Large intestine (tissue), 3 donors: Measurements from ENCODE around the gene KNOP1. TPM values are rescaled to one million over a fixed set of nuclear protein-coding genes. Genes with fewer than 3 reads are reported as not detected.

Experiments used
- DNase-seq, 2 donors: peaks; one replicate each; pipeline versions ENCODE4 v3.0.0 to v3.0.0-alpha.2; 2013
- H3K27ac ChIP-seq: one replicate; pipeline ENCODE4 v1.5.1; 2013; ENCODE audit warnings: low read length
- H3K27me3 ChIP-seq: 2 replicates; pipeline ENCODE4 v1.6.1; 2013; ENCODE audit warnings: low read length; ENCODE audit not compliant: control insufficient read depth, insufficient read depth
- H3K36me3 ChIP-seq: 2 replicates; pipeline ENCODE4 v1.6.1; 2013; ENCODE audit warnings: low read length; ENCODE audit not compliant: control insufficient read depth, insufficient read depth
- H3K4me1 ChIP-seq: one replicate; pipeline ENCODE4 v1.6.1; 2013; ENCODE audit warnings: low read length; ENCODE audit not compliant: control insufficient read depth, insufficient read depth
- H3K4me3 ChIP-seq: one replicate; pipeline ENCODE4 v1.5.1; 2013; ENCODE audit warnings: low read length
- H3K9me3 ChIP-seq: one replicate; pipeline ENCODE4 v1.6.1; 2013; ENCODE audit warnings: mild to moderate bottlenecking, low read depth, low read length, moderate library complexity; ENCODE audit not compliant: control insufficient read depth
- WGBS: methylation state at CpG from one replicate; pipeline ENCODE4 v1.1.5; 2013; ENCODE audit warnings: low lambda C conversion rate; ENCODE audit not compliant: insufficient coverage; 5-methylcytosine and 5-hydroxymethylcytosine counted together
- polyA plus RNA-seq: library from polyadenylated mRNA; unstranded; fragments of 120-200 nt; gene quantifications from one replicate; pipeline ENCODE4 v1.2.1, GENCODE V29; 2013

Gene KNOP1
- polyA plus RNA-seq, 1 donor, result 28.0 TPM

DNA sequence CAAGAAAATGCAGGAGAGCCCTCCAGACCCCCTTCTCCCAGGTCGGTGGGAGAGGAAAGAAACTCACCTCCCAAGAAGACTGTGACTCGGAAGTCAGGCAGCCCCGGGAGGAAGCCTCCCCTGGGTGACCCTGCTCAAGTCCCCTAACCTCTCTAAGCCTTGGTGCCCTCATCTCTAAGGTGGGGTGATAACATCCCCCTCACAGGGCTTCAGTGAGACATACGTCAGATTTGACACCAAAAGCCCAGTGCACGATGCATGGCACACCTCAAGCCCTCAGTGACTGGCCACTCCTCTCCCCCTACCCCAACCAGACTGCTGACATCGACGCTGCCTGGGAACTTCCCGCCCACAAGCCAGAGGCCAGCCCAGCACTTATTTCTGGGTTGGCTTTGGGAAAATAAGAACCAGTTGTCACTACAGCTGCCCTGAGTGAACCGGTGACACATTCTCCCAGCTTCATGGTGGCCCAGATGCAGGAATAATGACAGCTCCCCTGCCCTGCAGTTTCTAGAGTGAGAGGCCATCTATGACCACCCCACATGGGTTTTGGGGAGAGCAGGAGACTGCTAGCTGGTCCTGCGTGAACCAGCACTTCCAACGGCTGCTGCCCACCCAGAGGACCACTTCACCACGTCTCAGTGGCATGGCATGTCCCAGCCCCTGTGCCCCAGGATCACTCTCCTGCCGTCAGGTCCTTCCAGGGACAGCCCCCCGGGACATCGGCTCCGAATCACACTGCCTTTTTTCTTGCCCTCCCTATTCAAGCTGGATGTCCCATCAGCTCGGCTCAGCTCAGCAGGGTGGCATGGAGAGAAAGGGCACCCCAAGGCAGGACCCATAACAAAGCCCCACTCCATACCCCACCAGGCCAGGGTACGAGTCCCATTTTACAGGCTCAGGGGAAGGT, 9.5 kb downstream of the KNOP1 start:
- no peak overlapping the region for H3K27ac ChIP-seq
- no CpG with 5 or more reads among the region's 18 CpGs for WGBS
- H3K36me3 ChIP-seq, result peaks cover 72% of the 10 kb centered on the region

DNA sequence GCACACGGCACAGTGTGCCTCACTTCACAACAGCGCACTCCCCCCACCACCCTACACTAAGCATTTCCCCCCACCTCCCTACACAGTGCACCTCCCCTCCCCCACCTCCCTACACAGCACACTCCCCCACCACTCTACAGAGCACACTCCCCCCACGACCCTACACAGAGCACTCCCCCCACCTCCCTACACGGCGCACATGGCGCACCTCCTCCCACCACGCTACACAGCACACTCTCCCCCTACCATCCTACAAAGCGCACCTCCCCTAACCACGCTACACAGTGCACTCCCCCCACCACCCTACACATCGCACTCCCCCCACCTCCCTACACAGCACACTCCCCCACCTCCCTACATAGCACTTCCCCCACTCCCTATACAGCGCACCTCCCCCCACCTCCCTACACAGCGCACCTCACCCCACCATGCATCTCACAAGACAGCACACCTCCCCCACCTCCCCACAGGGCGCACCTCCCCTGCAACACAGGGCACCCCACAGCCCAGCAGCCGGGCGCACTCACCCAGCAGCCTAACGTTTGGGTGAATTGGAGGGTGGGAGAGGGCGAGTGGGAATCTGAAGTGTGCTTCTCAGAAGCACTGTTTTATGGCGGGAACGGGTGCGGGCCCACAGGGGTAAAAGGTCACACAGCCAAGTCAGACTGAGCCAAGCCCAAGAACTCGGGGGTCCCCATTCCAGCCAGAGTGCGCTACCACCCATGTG, 10.3 kb downstream of the KNOP1 start:
- H3K27me3 ChIP-seq, result no peaks in the 10 kb centered on the region
- 100% methylated on average over 1 of the region's 22 CpGs for WGBS
- H3K4me1 ChIP-seq, result peaks cover 6% of the 10 kb centered on the region
- H3K27ac ChIP-seq, result no peak overlapping the region
- DNase-seq, result no peak
- H3K36me3 ChIP-seq, result peaks cover 73% of the 10 kb centered on the region
- no peaks in the 10 kb centered on the region for H3K9me3 ChIP-seq
- no peak overlapping the region for H3K4me3 ChIP-seq

More for the DNA sequence above, 9.5 kb downstream of the KNOP1 start:
- no peaks in the 10 kb centered on the region for H3K9me3 ChIP-seq
- H3K4me3 ChIP-seq, result no peak overlapping the region
- DNase-seq, result no peak
- H3K4me1 ChIP-seq, result peaks cover 6% of the 10 kb centered on the region
- H3K27me3 ChIP-seq, result no peaks in the 10 kb centered on the region

DNA sequence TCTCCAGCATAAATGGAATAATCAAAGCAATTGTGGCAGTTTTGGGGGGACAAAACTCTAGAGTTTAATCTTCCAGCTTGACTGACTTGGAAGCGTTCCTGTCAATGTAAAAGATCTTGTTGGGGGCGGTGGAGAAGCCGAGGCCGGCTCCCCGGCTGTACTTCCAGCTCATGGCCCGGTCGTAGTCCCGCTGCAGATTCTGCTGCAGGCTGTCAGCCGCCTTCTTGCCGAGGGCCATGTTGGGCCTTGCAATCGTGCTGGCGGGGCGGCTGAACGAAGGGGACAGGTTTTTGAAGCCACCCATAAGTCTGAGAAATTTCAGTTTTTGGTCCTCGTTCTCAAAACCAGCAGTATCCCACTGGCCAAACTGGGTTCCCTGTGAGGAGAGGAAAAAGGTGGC, 11.2 kb downstream of the KNOP1 start:
- Histone ChIP-seq H3K4me3 (no peak overlapping the region), H3K4me1 (peaks cover 6% of the 10 kb centered on the region), H3K27me3 (no peaks in the 10 kb centered on the region), H3K36me3 (peaks cover 74% of the 10 kb centered on the region), H3K9me3 (no peaks in the 10 kb centered on the region), H3K27ac (no peak overlapping the region)
- DNase-seq, result no peak
- no CpG with 5 or more reads among the region's 15 CpGs for WGBS

DNA sequence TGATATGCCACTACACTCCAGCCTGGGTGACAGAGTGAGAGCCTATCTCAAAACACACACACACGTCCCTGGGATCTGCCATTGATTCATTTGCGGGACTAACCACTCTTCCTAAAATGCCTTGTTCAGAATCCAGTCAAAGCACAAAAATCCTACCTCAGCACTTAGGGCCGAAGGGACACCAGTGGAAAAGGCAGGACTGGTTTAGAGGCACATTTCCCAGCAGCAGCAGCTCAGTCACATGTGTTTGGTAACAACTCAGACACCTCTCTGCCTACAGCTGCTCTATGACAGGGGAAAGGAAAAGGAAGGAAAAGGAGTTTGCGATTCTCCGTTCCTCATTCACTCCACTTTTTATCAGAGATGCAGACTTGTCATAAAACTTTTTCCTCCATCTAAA, 12.2 kb downstream of the KNOP1 start:
- H3K27ac ChIP-seq, result no peak overlapping the region
- H3K27me3 ChIP-seq, result no peaks in the 10 kb centered on the region
- no peaks in the 10 kb centered on the region for H3K9me3 ChIP-seq
- no peak for DNase-seq
- H3K4me1 ChIP-seq, result peaks cover 8% of the 10 kb centered on the region
- WGBS, result no CpG with 5 or more reads among the region's 5 CpGs
- H3K36me3 ChIP-seq, result peaks cover 75% of the 10 kb centered on the region
- no peak overlapping the region for H3K4me3 ChIP-seq

DNA sequence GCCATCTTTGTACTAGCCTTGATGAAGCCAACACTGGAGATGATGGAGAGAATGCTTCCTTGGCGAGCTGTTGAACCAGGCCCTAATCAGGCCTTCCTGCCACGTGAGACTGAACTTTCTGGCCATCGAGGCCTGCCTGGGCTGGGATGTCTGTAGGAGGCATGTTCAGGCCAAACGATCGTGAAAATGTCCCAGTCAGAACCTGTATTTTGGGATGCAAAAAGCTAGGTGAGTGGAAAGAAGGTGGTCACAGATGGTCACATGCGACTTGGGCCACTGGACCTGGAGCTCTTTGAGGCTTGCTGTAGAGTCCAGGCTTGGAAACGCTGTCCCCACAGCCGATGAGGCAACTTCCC, 12.9 kb downstream of the KNOP1 start:
- Histone ChIP-seq H3K4me3 (no peak overlapping the region), H3K4me1 (peaks cover 15% of the 10 kb centered on the region), H3K27ac (no peak overlapping the region), H3K27me3 (no peaks in the 10 kb centered on the region), H3K9me3 (no peaks in the 10 kb centered on the region), H3K36me3 (peaks cover 70% of the 10 kb centered on the region)
- no peak for DNase-seq
- WGBS, result no CpG with 5 or more reads among the region's 8 CpGs

DNA sequence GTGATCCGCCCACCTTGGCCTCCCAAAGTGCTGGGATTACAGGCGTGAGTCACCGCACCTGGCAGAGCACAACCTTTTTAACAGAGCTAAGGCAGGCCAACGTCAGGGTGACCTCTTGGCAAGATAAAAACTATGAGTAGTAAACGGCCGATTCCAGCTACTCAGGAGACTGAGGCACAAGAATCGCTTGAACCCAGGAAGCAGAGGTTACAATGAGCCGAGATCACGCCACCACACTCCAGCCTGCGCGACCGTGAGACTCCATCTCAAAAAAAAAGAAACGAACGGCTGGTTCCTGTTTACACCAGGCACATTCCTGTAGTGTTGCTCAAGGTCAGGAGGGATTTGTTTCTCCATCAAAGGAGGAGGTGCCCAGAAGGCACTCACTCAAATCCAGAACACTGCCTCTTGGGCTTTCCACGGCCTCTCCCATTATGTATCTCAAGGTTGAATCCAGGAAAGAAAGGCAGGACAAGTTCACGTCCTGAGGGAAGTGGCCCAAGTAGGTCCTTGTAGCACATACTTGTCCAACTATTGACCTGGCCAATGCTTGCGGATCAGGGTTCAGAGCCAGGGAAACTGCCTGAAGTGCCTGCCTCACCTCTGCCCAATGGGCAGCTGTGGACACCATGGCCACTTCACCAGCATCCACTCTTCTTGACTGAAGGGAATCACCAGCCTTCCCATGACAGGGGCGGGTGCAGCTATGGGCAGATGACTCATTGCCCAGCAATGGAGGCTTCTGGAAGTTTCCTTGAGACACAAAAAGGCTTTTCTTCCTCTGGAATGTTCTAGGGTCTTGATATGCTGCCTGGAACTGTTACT, 13.5 kb downstream of the KNOP1 start:
- WGBS, result 100% methylated on average over 2 of the region's 18 CpGs
- H3K9me3 ChIP-seq, result no peaks in the 10 kb centered on the region
- no peak overlapping the region for H3K4me3 ChIP-seq
- peaks cover 20% of the 10 kb centered on the region for H3K4me1 ChIP-seq
- H3K27ac ChIP-seq, result no peak overlapping the region
- no peak for DNase-seq
- no peaks in the 10 kb centered on the region for H3K27me3 ChIP-seq
- H3K36me3 ChIP-seq, result peaks cover 69% of the 10 kb centered on the region

DNA sequence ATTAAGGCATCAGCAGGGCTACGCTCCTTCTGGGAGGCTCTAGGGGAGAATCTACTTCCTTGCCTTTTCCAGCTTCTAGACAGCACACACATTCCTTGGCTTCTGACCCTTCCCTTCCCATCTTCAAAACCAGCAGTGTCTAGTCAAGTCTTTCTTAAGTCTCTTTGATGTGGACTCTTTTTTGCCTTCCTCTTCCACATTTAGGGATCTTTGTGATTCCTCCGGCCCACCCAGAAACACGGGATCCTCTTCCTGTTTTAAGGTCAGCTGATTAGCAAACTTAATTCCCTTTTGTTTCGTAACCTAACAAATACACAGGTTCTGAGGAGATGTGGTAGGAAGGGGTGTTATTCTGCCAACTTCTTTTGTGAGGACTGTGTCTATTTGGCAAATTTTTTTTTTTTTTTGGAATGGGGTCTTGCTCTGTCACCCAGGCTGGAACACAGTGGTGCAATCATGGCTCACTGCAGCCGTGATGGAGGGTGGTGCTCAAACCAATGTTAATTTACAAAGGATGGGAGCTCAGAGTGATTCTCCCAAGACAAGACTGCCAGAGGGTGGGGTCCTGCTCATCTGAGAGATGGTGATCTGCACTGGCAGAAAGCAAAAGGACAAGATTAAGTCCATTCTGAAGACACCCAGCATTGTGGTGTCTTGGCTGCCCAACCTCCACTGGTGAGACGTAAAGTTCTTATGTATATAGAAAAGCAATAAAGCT, 14.7 kb downstream of the KNOP1 start:
- Histone ChIP-seq H3K27ac (no peak overlapping the region), H3K9me3 (no peaks in the 10 kb centered on the region), H3K4me3 (no peak overlapping the region), H3K4me1 (peaks cover 20% of the 10 kb centered on the region), H3K27me3 (no peaks in the 10 kb centered on the region), H3K36me3 (peaks cover 70% of the 10 kb centered on the region)
- DNase-seq, result no peak
- 83% methylated on average over 2 of the region's 6 CpGs for WGBS

DNA sequence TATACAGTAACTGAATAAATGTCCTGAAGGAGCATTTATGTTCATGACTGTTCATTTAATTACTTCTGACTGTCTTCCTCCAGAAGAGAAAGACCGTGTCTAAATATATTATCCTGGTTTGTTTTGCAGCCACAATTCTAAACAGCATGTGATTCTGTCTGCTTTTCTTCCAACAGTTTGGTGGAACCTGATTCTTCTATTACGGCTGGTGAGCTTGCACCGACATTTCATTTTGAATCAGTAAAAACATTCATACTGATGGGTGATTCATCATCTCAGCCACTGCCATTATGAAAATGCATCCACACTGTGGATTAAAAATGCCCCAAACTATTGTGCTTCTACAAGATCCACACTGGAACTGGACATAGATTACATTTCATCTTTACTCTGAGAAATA, 16.9 kb downstream of the KNOP1 start:
- Histone ChIP-seq H3K9me3 (no peaks in the 10 kb centered on the region), H3K27me3 (no peaks in the 10 kb centered on the region), H3K36me3 (peaks cover 62% of the 10 kb centered on the region), H3K4me3 (no peak overlapping the region), H3K4me1 (peaks cover 24% of the 10 kb centered on the region), H3K27ac (peak overlapping the region; percentile 38)
- WGBS, result no CpG with 5 or more reads among the region's 3 CpGs
- no peak for DNase-seq

DNA sequence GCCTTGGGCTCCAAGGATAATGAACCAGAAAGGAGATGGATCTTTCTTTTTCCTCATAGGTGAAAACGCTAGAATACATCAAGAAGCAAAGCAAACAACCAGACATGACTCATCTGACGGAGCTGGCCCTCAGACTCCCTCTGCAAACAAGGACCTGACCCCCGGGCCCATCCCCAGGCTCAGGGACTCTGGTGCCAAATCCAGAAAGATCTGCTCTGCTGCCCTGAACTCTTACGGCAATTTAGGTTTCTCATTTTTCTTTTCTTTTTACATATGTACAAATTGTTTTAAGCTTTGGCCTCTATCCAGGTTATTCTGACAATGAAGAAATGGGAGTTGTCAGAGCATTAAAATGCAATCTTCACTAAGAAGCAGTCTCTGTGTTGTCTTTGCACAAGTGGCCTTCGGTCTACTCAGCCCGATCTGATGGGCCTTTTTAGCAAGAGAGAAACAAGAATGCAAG, 17.7 kb downstream of the KNOP1 start:
- no peaks in the 10 kb centered on the region for H3K9me3 ChIP-seq
- H3K36me3 ChIP-seq, result peaks cover 55% of the 10 kb centered on the region
- H3K27me3 ChIP-seq, result no peaks in the 10 kb centered on the region
- WGBS, result 20% methylated on average over 1 of the region's 6 CpGs
- H3K27ac ChIP-seq, result peak overlapping the region; percentile 38
- peak; percentile 38 to 67 for DNase-seq
- H3K4me1 ChIP-seq, result peaks cover 26% of the 10 kb centered on the region
- H3K4me3 ChIP-seq, result no peak overlapping the region
